ENCODE data around the gene RBM20. TPM values are rescaled to one million over a fixed set of nuclear protein-coding genes. Genes with fewer than 3 reads are reported as not detected.
A peak's percentile ranks its signal among the peaks of the same experiment; 100 is the strongest.

RBM20 gene
- polyA plus RNA-seq, 1 donor (not counting 4 experiments of a cell fraction or from before 2014, with no cell fraction given): 0.01 TPM

GRCh38 chr10:110629680-110630191 lies 14.4 kb upstream of the RBM20 start:
- no peaks in the 10 kb centered on the region for H4K20me1 ChIP-seq (ENCODE audit: control insufficient read depth, extremely low read depth, insufficient read depth, low read length)
- H3K4me1 ChIP-seq (ENCODE audit: control insufficient read depth, extremely low read depth, insufficient read depth, low read length): peaks cover 5% of the 10 kb centered on the region
- no peak overlapping the region for H3K4me3 ChIP-seq (ENCODE audit: control insufficient read depth in 2 of 3, extremely low read depth in 1 of 3, insufficient read depth in 2 of 3, low read depth in 1 of 3, low read length in 3 of 3)
- H3K9me3 ChIP-seq (ENCODE audit: control insufficient read depth, low read depth, low read length): no peaks in the 10 kb centered on the region
- H3K4me2 ChIP-seq (ENCODE audit: control insufficient read depth, extremely low read depth, insufficient read depth, low read depth, low read length): no peak overlapping the region
- no peak overlapping the region for H3K9ac ChIP-seq (ENCODE audit: control insufficient read depth, extremely low read depth, insufficient read depth, low read length)
- H3K79me2 ChIP-seq (ENCODE audit: control insufficient read depth, insufficient read depth, low read length): no peaks in the 10 kb centered on the region
- FAIRE-seq (peak; percentile 48), DNase-seq (ENCODE audit: low read depth, low spot score) (peak; percentile 17)
- H2AFZ ChIP-seq (ENCODE audit: control insufficient read depth, low read length): no peak overlapping the region
- dilution Hi-C loops (cut with MboI; ENCODE audit: extremely low pct_ligation_motif_present, low sequenced_read_pairs): no loop called here
- TF ChIP-seq EZH2 (IDR thresholded peaks at IDR 0.05; ENCODE audit: low read length) (no peak), CTCF (optimal IDR thresholded peaks at IDR 0.05 in 1 of 3, IDR thresholded peaks at IDR 0.05 in 1 of 3, conservative IDR thresholded peaks at IDR 0.05 in 1 of 3; ENCODE audit: extremely low read depth in 1 of 3, insufficient read depth in 2 of 3, low read length in 3 of 3) (no peak)
- H3K27ac ChIP-seq (ENCODE audit: control insufficient read depth, insufficient read depth, low read length): no peak overlapping the region
- H3K36me3 ChIP-seq (ENCODE audit: control insufficient read depth in 2 of 2, extremely low read depth in 1 of 2, insufficient read depth in 2 of 2, low read length in 2 of 2): no peaks in the 10 kb centered on the region
- no peaks in the 10 kb centered on the region for H3K9me1 ChIP-seq (ENCODE audit: control insufficient read depth, extremely low read depth, insufficient read depth, low read length)
- no peaks in the 10 kb centered on the region for H3K27me3 ChIP-seq (ENCODE audit: control insufficient read depth, extremely low read depth, insufficient read depth, low read length)

GRCh38 chr10:110631934-110632333 lies 12.2 kb upstream of the RBM20 start:
- Histone ChIP-seq H3K4me3 (ENCODE audit: control insufficient read depth in 2 of 3, extremely low read depth in 1 of 3, insufficient read depth in 2 of 3, low read depth in 1 of 3, low read length in 3 of 3) (no peak overlapping the region), H3K79me2 (ENCODE audit: control insufficient read depth, insufficient read depth, low read length) (no peaks in the 10 kb centered on the region), H3K9ac (ENCODE audit: control insufficient read depth, extremely low read depth, insufficient read depth, low read length) (no peak overlapping the region), H4K20me1 (ENCODE audit: control insufficient read depth, extremely low read depth, insufficient read depth, low read length) (no peaks in the 10 kb centered on the region), H3K9me3 (ENCODE audit: control insufficient read depth, low read depth, low read length) (no peaks in the 10 kb centered on the region), H3K27ac (ENCODE audit: control insufficient read depth, insufficient read depth, low read length) (no peak overlapping the region), H2AFZ (ENCODE audit: control insufficient read depth, low read length) (no peak overlapping the region), H3K36me3 (ENCODE audit: control insufficient read depth in 2 of 2, extremely low read depth in 1 of 2, insufficient read depth in 2 of 2, low read length in 2 of 2) (no peaks in the 10 kb centered on the region), H3K4me1 (ENCODE audit: control insufficient read depth, extremely low read depth, insufficient read depth, low read length) (peaks cover 6% of the 10 kb centered on the region), H3K9me1 (ENCODE audit: control insufficient read depth, extremely low read depth, insufficient read depth, low read length) (no peaks in the 10 kb centered on the region), H3K4me2 (ENCODE audit: control insufficient read depth, extremely low read depth, insufficient read depth, low read depth, low read length) (no peak overlapping the region), H3K27me3 (ENCODE audit: control insufficient read depth, extremely low read depth, insufficient read depth, low read length) (no peaks in the 10 kb centered on the region)
- dilution Hi-C loops (cut with MboI; ENCODE audit: extremely low pct_ligation_motif_present, low sequenced_read_pairs): no loop called here
- DNase-seq (ENCODE audit: low read depth, low spot score) (no peak), FAIRE-seq (no peak)
- no peak for TF ChIP-seq CTCF (optimal IDR thresholded peaks at IDR 0.05 in 1 of 3, IDR thresholded peaks at IDR 0.05 in 1 of 3, conservative IDR thresholded peaks at IDR 0.05 in 1 of 3; ENCODE audit: extremely low read depth in 1 of 3, insufficient read depth in 2 of 3, low read length in 3 of 3)
- TF ChIP-seq EZH2 (IDR thresholded peaks at IDR 0.05; ENCODE audit: low read length): no peak

Measured in keratinocyte (primary cell).